ENCODE data around the gene RPL15.

DNA sequence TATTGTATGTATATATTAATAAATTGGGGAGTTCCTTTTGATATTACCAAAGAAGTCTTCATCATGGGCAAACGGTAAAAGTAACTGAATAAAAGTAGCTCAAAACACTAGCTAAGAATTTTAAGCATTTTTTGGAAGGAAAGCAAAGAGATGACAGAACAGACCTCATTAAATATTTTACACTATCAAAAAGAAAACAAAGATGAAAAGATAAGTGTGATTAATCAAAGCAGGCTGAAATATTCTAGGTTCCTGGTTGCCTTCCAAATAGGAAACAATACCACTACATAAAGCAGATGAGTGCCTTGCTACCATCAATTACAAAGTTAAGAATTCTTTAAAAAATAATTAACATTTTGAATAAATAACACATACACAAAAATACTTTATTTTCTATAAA lies 3.8 kb upstream of the RPL15 start:
- TF ChIP-seq EZH2 (IDR thresholded peaks at IDR 0.05) (no peak), EZH2phosphoT487 (IDR thresholded peaks at IDR 0.05) (no peak)
- TF ChIP-seq, protein P1, sequence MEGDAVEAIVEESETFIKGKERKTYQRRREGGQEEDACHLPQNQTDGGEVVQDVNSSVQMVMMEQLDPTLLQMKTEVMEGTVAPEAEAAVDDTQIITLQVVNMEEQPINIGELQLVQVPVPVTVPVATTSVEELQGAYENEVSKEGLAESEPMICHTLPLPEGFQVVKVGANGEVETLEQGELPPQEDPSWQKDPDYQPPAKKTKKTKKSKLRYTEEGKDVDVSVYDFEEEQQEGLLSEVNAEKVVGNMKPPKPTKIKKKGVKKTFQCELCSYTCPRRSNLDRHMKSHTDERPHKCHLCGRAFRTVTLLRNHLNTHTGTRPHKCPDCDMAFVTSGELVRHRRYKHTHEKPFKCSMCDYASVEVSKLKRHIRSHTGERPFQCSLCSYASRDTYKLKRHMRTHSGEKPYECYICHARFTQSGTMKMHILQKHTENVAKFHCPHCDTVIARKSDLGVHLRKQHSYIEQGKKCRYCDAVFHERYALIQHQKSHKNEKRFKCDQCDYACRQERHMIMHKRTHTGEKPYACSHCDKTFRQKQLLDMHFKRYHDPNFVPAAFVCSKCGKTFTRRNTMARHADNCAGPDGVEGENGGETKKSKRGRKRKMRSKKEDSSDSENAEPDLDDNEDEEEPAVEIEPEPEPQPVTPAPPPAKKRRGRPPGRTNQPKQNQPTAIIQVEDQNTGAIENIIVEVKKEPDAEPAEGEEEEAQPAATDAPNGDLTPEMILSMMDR (IDR thresholded peaks at IDR 0.05) = no peak
